HEK293 (cell line): Measurements from ENCODE around the gene GATAD2A.

ENCODE experiments used
- KLF1 ChIP-seq: fragments of 450-650 bp; formaldehyde crosslinking; IDR thresholded peaks from 2 replicates; pipeline ENCODE4 v1.5.1; 2016; ENCODE audit warnings: missing biosample characterization, missing genetic modification characterization
- SCRT1 ChIP-seq: fragments of 450-650 bp; formaldehyde crosslinking; IDR thresholded peaks from 2 replicates; pipeline ENCODE4 v1.5.1; 2016; ENCODE audit warnings: missing biosample characterization, missing genetic modification characterization, borderline replicate concordance
- ZBTB21 ChIP-seq: fragments of 450-650 bp; formaldehyde crosslinking; IDR thresholded peaks from 2 replicates; pipeline ENCODE4 v1.5.1; 2017; ENCODE audit warnings: missing biosample characterization, missing genetic modification characterization
- ZBTB7A ChIP-seq: fragments of 450-650 bp; formaldehyde crosslinking; IDR thresholded peaks from 2 replicates; pipeline ENCODE4 v1.5.1; 2016; ENCODE audit warnings: low read depth, missing biosample characterization, missing genetic modification characterization
- ZNF157 ChIP-seq: fragments of 450-650 bp; formaldehyde crosslinking; IDR thresholded peaks from 2 replicates; pipeline ENCODE4 v1.5.1; 2016; ENCODE audit warnings: missing biosample characterization, missing genetic modification characterization
- ZNF24 ChIP-seq: fragments of 450-650 bp; formaldehyde crosslinking; IDR thresholded peaks from 2 replicates; pipeline ENCODE4 v1.5.1; 2016; ENCODE audit warnings: missing biosample characterization, missing genetic modification characterization
- ZNF629 ChIP-seq: fragments of 450-650 bp; formaldehyde crosslinking; IDR thresholded peaks from 2 replicates; pipeline ENCODE4 v1.5.1; 2017; ENCODE audit warnings: missing biosample characterization, missing genetic modification characterization
- TF ChIP-seq, protein P1 (sequence below): fragments of 450-650 bp; formaldehyde crosslinking; IDR thresholded peaks from 2 replicates; pipeline ENCODE4 v1.5.1; 2016; ENCODE audit warnings: missing biosample characterization, missing genetic modification characterization
- TF ChIP-seq, protein P2 (sequence below): fragments of 450-650 bp; formaldehyde crosslinking; IDR thresholded peaks from 2 replicates; pipeline ENCODE4 v1.5.1; 2016; ENCODE audit warnings: missing biosample characterization, missing genetic modification characterization
- TF ChIP-seq, protein P3 (sequence below): fragments of 450-650 bp; formaldehyde crosslinking; IDR thresholded peaks from 2 replicates; pipeline ENCODE4 v1.5.1; 2016; ENCODE audit warnings: missing biosample characterization, missing genetic modification characterization

DNA sequence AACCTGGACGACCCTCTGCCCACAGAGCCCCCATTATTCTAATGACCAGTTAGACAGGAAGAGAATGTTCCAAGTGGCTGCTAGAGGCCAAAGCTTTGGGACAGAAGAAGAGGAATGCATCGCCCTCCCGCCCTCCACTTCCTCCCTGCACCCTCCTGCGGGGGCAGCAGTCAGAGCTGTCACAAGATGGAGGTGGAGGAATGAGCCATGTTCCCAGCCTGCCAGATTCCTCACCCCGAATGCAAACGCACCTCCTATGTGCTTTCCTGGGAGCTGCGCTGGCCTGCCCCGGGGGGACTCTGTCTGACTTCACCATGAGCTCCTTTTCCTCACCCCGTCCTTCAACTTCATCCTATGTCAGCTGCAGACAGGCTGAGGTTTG lies 124.9 kb downstream of the GATAD2A start:
- TF ChIP-seq SCRT1 (tag by site-specific recombination) (no peak), ZBTB7A (no peak), ZBTB21 (no peak), ZNF157 (no peak), ZNF24 (no peak), ZNF629 (tag by site-specific recombination) (no peak), KLF1 (tag by site-specific recombination) (no peak)
- TF ChIP-seq, protein P1, sequence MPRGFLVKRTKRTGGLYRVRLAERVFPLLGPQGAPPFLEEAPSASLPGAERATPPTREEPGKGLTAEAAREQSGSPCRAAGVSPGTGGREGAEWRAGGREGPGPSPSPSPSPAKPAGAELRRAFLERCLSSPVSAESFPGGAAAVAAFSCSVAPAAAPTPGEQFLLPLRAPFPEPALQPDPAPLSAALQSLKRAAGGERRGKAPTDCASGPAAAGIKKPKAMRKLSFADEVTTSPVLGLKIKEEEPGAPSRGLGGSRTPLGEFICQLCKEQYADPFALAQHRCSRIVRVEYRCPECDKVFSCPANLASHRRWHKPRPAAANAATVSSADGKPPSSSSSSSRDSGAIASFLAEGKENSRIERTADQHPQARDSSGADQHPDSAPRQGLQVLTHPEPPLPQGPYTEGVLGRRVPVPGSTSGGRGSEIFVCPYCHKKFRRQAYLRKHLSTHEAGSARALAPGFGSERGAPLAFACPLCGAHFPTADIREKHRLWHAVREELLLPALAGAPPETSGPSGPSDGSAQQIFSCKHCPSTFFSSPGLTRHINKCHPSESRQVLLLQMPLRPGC (tag by site-specific recombination) = no peak
- TF ChIP-seq, protein P2, sequence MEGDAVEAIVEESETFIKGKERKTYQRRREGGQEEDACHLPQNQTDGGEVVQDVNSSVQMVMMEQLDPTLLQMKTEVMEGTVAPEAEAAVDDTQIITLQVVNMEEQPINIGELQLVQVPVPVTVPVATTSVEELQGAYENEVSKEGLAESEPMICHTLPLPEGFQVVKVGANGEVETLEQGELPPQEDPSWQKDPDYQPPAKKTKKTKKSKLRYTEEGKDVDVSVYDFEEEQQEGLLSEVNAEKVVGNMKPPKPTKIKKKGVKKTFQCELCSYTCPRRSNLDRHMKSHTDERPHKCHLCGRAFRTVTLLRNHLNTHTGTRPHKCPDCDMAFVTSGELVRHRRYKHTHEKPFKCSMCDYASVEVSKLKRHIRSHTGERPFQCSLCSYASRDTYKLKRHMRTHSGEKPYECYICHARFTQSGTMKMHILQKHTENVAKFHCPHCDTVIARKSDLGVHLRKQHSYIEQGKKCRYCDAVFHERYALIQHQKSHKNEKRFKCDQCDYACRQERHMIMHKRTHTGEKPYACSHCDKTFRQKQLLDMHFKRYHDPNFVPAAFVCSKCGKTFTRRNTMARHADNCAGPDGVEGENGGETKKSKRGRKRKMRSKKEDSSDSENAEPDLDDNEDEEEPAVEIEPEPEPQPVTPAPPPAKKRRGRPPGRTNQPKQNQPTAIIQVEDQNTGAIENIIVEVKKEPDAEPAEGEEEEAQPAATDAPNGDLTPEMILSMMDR (tag by site-specific recombination) = no peak
- TF ChIP-seq, protein P3, sequence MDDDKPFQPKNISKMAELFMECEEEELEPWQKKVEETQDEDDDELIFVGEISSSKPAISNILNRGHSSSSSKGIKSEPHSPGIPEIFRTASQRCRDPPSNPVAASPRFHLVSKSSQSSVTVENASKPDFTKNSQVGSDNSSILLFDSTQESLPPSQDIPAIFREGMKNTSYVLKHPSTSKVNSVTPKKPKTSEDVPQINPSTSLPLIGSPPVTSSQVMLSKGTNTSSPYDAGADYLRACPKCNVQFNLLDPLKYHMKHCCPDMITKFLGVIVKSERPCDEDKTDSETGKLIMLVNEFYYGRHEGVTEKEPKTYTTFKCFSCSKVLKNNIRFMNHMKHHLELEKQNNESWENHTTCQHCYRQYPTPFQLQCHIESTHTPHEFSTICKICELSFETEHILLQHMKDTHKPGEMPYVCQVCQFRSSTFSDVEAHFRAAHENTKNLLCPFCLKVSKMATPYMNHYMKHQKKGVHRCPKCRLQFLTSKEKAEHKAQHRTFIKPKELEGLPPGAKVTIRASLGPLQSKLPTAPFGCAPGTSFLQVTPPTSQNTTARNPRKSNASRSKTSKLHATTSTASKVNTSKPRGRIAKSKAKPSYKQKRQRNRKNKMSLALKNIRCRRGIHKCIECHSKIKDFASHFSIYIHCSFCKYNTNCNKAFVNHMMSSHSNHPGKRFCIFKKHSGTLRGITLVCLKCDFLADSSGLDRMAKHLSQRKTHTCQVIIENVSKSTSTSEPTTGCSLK (tag by site-specific recombination) = no peak
